GM18861 (cell line): ENCODE results near the gene CLIC4.
A peak's percentile ranks its signal among the peaks of the same experiment; 100 is the strongest.
"Not testable (repeated sequence)": the region's sequence is repeated elsewhere in the genome, so short reads cannot be mapped to it uniquely, and the experiment has no call there.

Source experiments
- ATAC-seq: cut with Tn5 transposase; IDR thresholded peaks from one replicate; pipeline ENCODE4 v1.9.1; 2021; ENCODE audit not compliant: unreplicated experiment

The CLIC4 gene

DNA sequence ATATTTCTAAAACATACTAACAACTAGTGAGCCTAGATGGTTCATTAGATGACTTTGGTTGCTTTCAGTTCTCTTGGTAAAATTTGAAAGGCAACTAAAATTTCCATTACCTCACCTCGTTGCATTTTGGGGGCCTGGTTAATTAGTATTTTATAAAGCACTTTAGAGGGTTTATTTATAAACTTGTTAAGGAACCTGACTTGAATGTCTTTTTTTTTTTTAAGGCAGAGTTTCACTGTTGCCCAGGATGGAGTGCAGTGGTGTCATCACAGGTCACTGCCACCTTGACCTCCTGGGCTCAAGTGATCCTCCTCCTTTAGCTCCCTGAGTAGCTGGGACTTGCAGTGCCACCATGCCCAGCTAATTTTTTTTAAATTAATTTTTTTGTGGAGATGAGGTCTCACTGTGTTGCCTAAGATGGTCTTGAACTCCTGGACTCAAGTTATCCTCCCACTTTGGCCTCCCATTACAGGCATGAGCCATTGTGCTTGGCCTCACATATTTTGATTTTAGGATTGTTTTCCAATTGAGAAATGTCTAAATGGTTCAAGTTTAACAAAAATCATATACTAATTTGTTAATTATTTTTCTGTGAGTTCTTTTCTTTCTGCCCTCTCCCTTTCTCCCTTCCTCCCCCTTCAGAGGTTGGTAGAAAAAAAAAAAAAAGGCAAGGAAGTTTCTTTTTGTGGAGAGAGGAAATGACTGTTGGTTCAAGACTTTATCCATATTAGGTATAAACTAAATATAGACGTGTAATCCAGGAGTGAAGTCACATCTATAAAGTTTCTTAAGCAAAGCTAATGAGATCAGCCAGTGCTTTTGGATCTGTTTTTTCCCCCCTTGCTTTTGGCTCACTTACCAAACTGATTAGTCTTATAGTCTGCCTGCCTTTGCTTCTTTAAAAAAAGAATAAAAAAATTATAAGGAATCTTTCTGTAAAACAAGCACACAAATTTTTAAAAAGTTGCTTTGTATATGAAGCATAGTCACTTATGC, 24.7 kb downstream of the CLIC4 start:
- peak; percentile 50 for ATAC-seq

DNA sequence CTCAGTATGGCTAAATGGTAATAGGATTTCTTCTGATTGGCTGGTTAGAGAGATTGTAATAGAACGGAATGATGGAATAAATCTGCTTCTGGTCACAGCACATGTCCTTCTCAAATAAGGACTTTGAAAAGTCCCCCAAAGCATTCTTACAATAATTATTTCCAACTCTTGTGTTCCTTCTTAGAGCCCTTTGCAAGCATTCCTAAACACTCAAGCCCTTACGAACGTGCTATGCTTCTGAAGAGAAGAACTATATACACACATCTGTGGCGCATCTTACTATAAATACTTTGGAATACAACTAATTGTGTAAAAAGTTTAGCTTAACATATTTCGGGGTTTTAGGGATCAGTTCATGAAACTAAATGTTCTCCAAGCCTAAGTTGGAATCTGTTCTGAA, 25.6 kb downstream of the CLIC4 start:
- no peak for ATAC-seq

DNA sequence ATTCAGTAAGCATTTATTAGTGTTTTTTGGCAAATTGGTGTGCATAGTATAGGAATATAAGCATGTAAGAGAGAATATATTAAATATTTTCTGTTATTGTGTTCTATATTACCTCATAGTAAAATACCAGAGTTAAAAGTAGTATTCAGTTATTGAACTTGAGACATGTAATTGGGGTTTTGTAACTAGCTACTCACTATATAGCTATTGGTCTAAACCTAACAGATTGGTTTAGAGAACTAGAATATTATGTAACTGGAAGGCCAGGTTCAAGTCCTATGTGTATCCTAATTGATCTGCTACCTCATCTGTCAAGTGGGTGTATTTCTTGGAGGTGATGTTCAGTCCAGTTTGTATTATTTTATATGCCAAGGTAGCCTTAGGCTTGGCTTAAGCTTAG, 26.3 kb downstream of the CLIC4 start:
- no peak for ATAC-seq

DNA sequence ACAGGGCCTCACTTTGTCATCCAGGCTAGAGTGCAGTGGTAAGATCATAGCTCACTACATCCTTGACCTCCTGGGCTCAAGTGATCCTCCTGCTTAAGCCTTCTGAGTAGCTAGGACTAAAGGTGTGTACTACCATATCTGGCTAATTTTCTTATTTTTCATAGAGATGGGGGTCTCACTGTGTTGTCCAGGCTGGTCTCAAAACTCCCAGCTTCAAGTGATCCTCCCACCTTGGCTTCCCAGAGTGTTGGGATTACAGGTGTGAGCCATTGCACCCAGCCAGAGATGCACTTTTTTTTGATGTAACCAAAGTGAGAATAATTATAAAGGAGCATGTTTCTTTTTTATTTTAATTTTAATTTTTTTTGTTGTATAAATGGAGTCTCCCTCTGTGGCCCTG, 28.4 kb downstream of the CLIC4 start:
- ATAC-seq, result no peak

DNA sequence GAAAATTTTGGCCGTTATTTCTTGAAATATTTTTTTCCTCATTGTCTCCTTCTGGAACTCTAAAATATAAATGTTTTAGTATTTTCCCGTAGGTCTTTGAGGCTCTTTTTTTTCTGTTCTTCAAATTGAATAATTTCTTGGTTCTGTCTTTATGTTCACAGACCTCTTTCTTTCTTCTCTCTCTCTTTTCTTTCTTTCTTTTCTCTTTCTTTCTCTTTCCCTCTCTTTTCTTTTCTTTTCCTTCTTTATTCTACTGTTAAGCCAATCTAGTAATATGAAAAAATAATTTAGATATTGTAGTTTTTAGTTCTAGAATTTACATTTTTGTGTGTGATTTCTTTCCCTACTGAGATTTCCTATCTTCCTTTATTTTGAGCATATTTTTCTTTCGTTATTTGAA, 30.1 kb downstream of the CLIC4 start:
- no peak for ATAC-seq

DNA sequence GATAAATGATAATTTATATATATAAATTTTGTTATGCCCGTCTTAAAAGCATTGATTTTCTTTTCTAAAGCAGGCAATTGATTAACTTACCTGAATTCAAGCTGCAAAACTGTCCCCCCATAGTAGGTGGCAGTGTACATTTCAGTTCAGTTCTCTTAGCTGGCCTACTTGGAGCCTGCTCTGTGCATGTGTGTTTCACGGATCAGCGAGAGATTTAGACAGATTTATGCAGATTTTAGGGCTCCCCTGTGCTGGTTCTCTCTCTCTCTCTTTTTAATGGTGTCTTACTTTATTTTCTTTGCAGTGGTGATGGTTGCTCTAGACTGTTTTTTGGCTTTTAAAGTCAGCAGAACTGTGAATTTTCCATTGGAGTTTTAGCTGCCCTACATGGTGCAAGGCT, 30.7 kb downstream of the CLIC4 start:
- no peak for ATAC-seq

DNA sequence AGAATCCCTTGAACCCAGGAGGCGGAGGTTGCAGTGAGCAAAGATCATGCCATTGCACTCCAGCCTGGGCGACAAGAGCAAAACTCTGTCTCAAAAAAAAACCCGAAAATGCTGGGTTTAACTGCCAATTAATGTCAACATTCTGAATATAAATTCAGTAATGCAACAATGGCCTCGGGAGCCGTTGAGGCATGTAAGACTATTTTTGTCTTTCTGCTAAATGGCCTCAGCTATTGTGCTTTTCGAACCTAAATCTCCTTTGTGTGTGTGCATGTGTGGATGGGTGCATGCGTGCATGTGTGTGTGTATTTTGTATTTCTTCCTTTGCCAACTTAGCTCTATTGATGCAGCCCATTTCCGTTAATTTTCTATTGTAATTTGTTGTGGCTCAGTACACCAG, 31.6 kb downstream of the CLIC4 start:
- no peak for ATAC-seq

DNA sequence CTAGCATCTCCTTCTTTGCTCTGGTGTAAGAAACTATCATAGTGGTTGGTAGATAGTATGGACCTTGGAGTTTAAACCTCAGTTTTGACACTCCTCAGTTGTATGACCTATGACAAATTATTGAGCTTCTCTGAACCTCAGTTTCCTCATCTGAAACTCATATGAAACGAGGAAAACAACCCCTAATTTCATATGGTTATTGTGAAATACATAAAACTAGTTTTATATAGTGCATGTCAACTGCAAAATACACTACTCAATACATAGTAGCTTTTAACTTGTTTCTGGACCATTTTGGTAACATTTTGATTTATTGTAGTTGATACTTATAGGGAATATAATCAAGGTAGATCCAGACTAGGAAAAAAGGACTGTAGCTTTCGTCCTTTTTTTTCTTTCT, 32.9 kb downstream of the CLIC4 start:
- no peak for ATAC-seq

DNA sequence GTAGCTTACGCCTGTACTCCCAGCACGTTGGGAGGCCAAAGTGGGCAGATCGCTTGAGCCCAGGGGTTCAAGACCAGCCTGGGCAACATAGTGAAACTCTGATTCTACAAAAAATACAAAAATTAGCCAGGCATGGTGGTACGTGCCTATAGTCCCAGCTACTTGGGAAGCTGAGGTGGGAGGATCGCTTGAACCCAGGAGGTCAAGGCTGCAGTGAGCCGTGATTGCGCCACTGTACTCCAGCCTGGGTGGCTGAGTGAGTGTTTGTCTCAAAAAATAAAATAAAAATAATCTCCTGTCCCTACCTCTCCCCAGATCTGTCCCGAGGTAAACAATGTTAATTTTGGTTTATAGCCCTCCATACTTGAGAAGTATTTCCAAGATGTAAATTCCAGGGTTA, 34.0 kb downstream of the CLIC4 start:
- ATAC-seq, result not testable (repeated sequence)

DNA sequence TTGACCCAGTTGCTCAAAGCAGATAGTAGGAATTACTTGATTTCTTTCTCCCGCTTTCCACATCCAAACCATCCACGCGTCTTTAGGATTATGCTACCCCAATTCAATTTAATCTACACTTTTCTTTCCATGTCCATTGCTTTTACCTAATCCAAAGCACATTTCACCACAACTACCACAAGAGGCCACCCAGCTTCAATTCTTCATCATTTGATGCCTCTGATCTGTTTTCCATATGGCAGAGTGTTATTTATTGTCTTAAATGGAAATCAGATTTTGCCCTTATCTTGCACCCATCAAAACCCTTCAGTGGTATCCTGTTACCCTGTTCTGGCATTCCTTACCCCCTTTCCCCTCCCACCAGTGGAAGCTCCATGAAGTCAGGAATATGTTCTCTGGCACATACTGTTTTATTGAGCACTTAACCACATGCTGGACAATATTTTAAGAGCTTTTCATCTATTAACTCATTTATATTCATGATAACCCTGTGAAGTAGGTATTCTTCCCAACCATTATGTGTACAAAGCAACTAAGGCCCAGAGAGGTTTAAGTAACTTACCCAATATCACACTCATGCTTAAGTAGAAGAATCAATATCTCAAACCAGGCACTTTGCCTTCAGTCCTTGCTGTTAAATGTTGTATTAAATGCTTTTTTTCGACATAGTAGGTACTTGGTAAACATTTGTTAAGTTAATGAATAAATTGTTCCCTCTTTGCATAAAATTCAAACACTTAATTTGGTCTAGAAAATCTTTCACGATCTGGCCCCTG, 34.6 kb downstream of the CLIC4 start:
- no peak for ATAC-seq

DNA sequence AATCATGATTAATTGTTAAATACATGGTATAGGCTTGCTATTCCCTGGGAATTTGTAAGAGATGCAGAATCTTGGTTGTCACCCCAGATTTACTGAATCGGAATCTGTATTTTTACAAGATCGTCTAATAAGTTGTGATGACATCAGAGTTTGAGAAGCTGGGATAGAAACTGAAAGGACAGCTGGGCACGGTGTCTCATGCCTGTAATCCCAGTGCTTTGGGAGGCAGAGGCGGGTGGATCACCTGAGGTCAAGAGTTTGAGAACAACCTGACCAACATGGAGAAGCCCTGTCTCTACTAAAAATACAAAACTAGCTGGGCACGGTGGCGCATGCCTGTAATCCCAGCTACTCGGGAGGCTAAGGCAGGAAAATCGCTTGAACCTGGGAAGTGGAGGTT, 35.4 kb downstream of the CLIC4 start:
- not testable (repeated sequence) for ATAC-seq

DNA sequence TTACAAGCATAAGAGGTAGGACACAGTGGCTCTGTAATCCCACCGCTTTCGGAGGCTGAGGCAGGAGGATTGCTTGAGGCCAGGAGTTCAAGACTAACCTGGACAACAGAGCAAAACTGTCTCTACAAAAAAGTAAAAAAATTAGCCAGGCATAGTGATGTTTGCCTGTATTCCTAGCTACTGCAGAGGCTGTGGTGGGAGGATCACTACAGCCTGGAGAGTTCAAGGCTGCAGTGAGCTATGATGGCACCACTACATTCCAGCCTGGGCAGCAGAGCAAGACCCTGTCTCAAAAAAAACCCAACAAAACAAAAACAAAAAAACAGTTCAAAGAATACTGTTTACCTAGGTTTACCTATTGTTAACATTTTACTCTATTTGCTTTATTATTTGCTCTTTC, 37.4 kb downstream of the CLIC4 start:
- ATAC-seq, result no peak

DNA sequence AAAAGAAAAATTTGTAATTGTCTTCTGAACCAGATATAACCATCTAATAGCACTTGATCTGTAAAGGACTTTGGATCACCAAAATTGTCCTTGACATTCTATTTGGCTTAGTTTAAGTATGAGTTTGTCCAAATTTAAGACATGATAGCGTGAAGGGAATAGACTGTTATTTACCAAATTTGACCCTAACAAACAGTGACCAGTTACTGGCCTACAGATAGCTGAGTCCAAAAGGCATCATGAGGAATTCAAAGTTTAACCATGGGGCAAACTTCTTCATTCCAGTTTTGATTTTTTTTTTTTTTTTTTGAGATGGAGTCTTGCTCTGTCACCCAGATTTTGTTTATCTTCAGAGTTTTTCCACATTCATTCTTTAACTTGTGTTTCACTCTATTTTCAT, 38.5 kb downstream of the CLIC4 start:
- ATAC-seq, result no peak

DNA sequence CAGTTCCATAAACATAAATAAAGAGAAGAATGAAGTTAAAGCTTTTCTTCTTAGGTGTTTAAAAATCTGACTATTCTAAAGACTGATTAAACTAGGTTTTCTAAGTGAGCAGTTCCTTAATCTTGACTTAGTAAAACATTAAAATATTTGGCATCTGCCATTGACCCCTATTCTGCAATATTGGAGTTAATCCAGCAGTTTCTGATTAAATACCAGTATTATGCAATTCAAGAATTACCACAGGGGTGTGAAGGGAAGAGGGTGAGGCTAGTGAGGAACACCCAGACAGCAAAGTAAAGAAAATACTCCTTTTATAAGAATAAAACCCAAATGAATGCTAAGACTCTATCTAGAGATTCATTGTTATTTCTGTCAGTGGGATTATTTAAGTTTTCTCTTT, 40.9 kb downstream of the CLIC4 start:
- ATAC-seq, result no peak

DNA sequence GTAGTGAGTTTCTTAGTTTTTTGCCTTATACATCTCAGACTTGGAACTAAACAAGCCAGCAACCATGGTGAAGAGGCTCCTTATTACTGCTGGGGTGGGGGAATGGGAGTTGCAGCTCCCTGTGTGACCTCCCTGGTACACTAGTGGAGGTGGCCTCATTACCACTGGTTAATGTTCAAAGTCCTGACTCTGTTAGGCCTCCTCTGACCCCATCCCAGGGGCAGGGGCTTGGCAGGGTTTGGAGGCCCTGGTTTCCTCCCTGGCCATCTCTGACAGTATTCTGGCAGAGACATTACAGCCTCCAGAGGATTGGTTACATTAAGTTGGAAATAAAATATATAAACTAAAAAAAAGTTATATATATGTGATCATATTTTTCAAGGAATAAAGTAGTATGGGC, 45.2 kb downstream of the CLIC4 start:
- no peak for ATAC-seq

DNA sequence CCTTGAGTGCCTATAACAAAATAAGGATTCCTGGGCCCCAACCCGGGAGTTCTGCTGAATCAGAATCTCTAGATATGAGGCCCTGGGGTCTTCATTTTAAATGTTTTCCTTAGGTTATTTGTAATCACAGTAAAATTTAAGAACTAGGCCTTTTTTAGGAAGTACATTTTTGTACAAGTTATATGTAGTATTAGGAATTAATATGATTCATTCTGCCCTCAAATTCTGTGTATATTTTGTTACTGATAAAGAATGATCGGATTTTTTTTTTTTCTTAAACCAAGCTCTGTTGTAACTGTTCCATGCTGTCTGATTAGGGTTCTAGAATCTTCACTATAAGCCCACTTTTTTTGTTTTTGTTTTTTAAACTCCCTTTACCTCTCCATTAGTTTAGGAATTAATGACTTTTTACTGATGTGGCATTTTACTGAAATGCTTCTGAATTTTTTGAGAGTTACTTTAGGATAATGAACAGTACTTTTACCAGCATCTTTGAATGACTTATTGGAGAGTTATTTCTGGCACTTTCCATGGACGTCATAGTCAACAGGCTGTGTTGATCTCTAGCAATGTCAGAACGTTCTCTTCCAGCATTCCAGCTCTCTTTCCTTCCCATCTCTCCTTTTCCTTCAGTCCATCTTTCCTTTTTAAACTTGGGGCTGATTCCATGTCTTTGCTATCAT, 48.3 kb downstream of the CLIC4 start:
- no peak for ATAC-seq

DNA sequence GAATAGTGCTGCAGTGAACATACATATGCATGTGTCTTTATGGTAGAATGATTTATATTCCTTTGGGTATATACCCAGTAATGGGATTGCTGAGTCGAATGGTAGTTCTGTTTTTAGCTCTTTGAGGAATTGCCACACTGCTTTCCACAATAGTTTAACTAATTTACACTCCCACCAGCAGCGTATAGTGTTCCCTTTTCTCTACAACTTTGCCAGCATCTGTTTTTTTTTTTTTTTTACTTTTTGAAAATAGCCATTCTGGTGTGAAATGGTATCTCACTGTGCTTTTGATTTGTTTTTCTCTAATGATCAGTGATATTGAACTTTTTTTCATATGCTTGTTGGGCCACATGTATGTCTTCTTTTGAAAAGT, 48.9 kb downstream of the CLIC4 start:
- ATAC-seq, result not testable (repeated sequence)

DNA sequence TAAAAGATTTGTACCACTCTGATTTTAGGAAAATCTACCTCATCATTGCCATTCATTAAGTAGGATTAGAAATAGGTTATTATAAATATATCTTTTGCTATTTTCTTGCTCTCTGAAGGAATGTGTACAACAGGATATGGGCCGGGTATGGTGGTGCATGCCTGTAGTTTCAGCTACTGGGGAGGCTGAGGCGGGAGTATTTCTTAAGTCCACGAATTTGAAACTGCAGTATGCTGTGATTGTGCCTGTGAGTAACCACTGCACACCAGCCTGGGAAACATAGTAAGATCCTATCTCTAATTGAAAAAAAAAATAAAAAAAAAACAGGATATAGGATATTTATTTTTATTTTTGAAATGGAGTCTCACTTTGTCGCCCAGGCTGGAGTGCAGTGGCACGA, 50.0 kb downstream of the CLIC4 start:
- ATAC-seq, result no peak

DNA sequence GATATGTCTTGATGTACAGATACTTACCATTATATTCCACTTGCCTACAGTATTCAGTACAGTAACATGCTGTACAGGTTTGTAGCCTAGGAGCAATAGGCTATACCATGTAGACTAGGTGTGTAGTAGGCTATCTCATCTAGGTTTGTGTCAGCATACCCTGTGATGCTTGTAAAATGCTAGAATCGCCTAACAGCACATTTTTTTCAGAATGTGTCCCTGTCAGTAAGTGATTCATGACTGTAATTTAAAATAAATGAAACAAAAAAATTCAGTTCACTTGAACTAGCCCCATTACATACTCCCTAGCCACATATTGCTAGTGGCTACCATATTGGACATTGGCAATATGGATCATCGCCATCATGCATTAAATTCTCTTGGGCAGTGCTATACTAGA, 51.3 kb downstream of the CLIC4 start:
- ATAC-seq, result no peak

DNA sequence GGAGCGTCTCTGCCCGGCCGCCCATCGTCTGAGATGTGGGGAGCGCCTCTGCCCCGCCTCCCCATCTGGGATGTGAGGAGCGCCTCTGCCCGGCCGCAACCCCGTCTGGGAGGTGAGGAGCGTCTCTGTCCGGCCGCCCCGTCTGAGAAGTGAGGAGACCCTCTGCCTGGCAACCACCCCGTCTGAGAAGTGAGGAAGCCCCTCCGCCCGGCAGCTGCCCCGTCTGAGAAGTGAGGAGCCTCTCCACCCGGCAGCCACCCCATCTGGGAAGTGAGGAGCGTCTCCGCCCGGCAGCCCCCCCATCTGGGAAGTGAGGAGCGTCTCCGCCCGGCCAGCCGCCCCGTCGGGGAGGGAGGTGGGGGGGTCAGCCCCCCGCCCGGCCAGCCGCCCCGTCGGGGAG, 54.0 kb downstream of the CLIC4 start:
- not testable (repeated sequence) for ATAC-seq

DNA sequence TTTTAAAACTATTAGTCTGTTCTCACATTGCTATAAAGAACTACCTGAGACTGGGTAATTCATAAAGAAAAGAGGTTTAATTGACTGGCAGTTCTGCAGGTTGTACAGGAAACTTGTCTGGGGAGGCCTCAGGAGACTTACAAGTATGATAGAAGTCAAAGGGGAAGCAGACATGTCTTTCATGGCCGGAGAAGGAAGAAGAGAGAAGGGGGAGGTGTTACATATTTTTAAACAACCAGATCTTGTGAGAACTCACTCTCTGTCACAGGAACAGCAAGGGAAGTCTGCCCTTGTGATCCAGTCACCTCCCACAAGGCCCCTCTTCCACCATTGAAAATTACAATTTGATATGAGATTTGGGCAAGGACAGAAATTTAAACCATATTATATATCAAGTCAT, 55.9 kb downstream of the CLIC4 start:
- no peak for ATAC-seq

DNA sequence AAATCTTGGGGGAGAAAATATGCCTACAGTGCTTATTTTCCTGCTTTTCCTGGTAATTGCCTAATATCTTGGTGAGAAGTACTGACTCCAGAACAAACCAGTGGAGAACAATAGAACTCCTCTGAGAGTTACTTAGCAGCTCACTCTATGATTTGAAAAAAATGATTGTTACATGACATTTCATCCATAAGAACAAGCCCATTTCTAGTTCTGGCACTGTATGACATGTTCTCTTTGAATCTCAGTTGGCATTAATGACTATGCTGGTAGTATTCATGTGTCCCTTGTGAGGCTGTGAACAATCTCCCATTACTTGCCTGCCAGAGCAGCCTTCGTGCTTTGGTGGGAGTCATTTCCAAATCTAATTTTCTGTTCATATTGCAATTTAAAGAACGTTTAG, 58.0 kb downstream of the CLIC4 start:
- ATAC-seq, result no peak
